HG02798 (cell line): Measurements from ENCODE around the gene MR1.

Experiments
- ATAC-seq: cut with Tn5 transposase; IDR thresholded peaks from one replicate; pipeline ENCODE4 v1.9.1; 2021; ENCODE audit warnings: mild to moderate bottlenecking; ENCODE audit not compliant: unreplicated experiment, poor library complexity

MR1 gene

DNA sequence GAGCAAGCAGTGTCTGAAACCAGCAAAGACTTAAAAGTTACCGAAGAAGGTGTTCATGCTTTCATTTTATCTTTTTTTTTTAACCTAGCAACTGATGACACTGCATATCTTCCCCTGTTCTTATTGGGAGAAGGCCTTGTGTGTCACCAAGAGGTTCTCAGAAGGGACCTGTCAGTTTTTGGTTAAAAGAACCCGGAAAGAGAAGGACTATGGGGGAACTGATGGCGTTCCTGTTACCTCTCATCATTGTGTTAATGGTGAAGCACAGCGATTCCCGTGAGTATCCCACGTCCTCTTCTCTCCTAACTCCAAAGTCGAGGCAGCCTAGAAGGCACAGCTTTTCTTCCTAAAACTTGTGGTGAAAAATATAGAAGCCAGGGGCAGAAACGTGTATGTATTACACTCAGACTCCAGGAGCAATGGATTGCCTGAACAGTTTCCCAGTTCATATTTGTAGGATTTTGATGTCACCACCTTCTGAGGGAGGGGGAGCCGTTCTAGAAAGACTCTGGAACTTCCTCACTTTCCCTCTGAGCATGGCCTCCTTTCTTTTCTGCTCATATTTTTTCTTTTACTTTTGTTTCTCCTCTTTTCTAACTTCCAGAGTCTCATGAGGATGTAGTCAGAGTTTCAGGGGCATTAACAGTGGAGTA is at the start of gene MR1:
Gene MR1 (plus strand): TSS at position 185 of the 653 bp plus-strand sequence. CDS start 25 bp downstream, at position 210.
- peak; percentile 95 for ATAC-seq

GRCh38 chr1:180988253-180988752 is 45.5 kb upstream of the MR1 start:
- ATAC-seq: no peak

- ATAC-seq: no peak
These were observed 39.5 kb upstream of the MR1 start for GRCh38 chr1:180994262-180994661.

DNA sequence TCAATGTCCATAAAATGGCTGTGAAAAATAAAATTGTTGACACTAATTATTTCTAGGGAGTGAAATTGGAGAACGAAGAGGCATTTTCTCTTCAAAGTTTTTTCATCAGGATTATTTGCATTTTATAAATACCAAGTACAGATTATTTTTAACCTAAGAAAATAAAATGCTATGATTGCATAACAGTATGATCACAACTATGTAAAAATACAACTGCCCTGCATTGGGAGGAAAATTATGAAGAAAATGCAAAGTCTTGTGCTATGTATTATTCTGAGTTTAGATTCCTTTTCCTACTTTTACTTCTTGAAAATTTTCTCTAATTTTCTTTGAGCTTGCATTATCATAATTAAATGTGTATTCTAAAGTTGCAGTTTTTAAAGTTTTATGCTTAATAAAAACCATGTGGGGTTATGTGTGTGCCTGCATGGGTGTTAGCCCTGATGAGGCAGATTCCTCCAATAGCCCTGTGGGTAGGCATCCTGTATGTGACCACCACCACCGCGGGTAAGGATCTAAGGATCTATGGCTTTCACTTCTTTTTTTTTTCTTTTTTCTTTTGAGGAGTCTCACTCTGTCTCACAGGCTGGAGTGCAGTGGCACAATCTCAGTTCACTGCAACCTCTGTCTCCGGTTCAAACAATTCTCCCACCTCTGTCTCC is 35.8 kb upstream of the MR1 start:
- ATAC-seq: no peak

DNA sequence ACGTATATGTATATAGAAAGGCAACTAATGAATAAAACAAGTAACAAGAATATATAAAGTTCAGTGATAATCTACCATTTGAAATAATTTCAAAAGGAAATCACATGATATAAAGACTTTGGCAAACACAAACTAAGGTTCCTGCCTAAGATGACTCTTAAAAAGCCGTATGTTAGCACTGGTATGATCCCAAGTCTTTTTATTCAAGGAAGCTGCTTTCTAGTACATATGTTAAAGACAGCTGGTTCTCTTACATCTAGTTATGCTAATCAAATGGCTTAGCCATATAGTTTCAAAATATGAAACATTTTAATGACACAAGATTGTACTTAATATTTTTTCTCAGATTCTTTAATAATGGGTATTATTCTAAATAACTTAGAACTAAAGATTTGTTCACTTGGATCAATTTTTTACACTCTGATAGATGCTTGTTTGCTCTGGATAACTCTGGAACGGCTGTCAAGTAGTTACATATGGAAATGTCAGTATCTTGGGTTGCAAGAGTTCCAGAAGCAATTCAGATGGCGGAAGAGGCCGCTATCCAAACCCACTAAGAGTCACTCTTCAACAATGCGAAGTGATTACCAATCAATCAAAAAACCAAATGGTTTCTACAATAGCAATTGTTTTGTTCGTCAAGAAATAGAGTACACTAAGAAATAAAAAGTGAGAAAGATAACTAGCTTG is 32.5 kb upstream of the MR1 start:
- ATAC-seq: no peak

GRCh38 chr1:181002582-181003172 is 31.1 kb upstream of the MR1 start:
- no peak for ATAC-seq

- no peak for ATAC-seq
These were observed 23.0 kb upstream of the MR1 start for GRCh38 chr1:181010789-181011188.

DNA sequence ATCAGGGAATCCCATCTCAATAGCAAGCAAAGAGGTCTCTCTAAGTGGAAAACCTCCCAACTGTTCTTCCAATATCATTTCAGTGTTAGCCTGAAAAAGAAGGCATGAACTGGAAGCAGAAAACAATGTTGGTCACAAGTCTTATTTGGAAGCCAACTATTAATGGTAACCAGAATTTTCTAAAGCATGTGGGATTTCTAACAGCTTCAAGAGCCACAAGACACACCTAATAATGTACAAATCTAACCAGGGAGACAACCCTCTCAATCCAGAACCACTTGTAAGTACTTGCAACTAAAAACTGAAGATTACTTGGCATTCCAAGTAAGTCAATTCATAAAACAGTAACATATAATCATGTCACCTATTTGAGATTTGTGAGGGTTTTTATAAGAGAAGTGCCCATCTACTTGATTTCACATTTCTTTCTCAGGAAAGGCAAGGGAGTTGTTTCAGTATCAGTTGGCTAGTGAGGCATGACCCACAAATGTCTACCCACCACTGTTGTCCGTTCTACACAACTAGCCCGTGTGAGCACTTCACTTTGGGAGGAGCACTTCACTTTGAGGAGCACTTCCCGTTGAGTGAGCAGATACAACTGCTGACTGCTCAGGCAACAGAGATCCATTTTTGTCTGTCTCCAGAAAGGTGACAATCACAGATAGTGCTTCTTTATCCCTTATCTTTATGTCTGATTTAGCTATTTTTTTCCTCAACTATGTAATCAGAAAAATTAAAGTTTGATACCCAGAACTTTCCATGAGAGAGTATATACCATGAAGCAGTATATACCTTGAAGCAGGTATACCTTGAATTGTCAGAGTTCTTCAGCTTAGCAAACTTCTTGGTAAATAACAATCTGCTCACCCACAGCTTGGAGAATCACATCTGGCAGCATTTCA is 22.2 kb upstream of the MR1 start:
- ATAC-seq: no peak

GRCh38 chr1:181012203-181012745 is 21.5 kb upstream of the MR1 start:
- no peak for ATAC-seq

DNA sequence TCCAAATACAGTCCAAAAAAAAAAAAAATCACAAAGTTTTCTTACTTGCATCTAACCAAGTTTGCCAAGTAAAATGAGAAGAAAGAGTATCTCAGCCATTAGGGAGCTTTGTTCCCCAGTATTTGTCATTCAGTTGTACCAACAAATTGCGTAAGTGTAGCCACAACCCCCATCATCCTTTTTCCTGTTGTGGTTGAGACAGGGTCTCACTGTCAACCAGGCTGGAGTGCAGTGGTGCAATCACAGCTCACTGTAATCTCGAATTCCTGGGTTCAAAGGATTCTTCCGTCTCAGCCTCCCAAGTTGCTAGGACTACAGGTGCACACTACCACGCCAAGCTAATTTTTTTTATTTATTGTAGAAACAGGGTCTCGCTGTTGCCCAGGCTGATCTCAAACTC is 20.6 kb upstream of the MR1 start:
- ATAC-seq: no peak

DNA sequence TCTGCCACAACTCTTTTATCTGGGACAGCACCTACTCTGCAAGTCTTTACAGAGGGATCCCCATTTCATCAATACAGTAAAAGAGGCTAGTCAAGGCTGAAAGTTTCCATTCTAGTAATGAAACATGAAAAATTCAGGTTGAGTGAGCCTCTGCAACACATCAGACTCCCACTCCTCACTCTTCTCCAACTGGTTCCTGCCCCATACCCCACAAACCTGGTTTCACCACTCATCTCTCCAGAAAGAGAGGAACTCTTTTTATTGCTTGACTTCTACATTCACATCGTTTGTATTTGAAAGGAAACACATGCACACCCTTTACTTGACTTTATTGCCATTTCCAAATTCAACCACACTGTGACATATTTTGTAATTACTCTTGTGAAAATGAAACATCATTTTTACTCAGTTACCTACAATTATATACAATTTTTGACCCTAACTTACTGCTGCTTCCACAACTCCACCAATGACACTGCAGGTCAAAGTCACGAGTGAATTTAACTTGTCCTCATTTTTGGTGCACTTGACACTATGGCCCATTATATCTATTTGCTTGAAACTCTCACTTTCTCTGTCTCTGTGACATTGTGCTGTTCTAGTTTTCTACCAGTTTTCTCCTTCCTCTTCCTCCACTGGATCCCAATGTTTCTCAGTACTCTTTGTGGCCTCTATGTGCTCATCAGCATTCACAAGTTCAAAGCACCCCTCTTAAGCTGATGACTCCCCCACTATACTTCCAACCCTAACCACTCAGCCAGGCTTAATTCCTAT is 19.1 kb upstream of the MR1 start:
- ATAC-seq: peak; percentile 55

GRCh38 chr1:181015251-181015615 is 18.6 kb upstream of the MR1 start:
- no peak for ATAC-seq

- ATAC-seq: no peak
These were observed 17.2 kb upstream of the MR1 start for GRCh38 chr1:181016563-181016962.

DNA sequence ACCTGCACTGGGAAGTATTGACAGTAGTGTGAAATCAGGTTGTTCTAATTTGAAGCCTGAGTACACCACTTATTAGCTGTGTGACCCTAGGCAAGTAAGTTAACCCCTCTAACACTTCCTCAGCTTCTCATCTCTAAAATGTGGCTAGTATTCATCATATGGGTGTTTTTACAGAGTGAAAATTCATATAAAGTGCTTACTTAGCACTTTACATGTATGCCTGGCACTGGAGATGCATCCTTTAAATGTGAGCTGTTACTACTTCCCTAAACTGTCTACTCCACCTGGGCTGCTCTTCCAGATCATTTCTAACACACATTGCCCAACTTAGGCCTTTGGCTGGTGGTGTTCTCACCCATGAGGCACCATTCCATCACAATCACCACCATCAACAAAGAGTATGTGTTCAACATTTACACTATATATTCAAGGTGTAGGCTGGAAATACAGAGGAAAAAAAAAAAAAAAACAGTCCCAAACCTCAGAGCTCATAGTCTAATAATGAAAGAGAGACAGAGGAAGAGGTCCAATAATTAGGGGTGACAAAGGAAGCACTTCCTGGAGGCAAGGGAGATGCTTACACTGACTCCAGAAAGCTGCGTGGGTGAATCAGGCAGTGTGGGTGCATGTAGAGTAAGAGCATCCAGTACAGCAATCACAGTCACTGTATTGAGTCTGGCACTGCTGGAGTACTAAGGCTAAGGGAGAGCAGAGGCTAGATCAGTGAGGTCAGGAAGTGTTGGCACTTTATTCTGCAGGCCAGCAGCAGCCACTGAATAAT is 14.7 kb upstream of the MR1 start:
- no peak for ATAC-seq

GRCh38 chr1:181021159-181021558 is 12.6 kb upstream of the MR1 start:
- no peak for ATAC-seq

GRCh38 chr1:181021811-181022434 is 11.9 kb upstream of the MR1 start:
- peak; percentile 32 for ATAC-seq

DNA sequence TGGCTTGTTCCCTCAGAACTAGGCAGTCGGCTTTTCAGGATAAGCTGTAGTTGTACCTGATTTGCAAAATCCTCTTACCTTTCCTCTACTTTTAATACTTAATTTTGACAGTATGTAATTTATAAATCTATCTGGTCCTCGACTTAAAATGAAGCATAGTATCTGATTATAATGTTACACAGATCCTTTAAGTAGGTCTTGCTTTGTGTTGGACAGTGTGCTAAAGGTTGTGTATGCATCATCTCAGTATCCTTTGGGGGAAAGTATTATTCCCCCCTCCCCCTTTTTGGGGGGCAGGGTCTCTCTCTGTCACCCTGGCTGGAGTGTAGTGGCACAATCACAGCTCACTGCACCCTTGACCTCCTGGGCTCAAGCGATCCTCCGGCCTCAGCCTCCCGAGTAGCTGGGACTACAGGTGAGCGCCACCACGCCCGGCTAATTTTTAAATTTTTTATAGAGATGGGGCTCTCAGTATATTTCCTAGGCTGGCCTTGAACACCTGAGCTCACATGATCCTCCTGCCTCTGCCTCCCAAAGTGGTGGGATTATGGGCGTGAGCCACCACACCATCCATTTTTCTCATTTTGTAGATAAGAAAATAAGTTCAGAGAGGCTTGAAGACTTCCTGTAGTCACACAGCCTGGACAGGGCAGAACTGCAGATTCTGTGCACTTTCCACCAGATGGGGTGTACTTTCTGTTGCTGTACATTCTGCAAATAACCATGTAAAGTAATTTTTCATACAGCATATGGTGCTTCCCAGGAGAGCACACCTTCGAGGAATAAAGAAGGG is 10.3 kb upstream of the MR1 start:
- no peak for ATAC-seq
